Regular cardiac myocyte (primary cell): Measurements from ENCODE around the gene CATSPER2. TPM values are rescaled to one million over a fixed set of nuclear protein-coding genes. Genes with fewer than 3 reads are reported as not detected.

ENCODE experiments used
- total RNA-seq: library from RNA; depleted of rRNA; stranded (reverse); fragments of >200 nt; gene quantifications from 2 replicates; pipeline ENCODE4 v1.2.3, GENCODE V29; 2014

CATSPER2 gene
- 0.96 and 1.1 TPM in 2 replicates for total RNA-seq

GRCh38 chr15:43648649-43649429, at the start of gene CATSPER2:
TSS of gene CATSPER2 (minus strand) at chr15:43648844. CDS start at chr15:43648061, 783 bp downstream.

DNA sequence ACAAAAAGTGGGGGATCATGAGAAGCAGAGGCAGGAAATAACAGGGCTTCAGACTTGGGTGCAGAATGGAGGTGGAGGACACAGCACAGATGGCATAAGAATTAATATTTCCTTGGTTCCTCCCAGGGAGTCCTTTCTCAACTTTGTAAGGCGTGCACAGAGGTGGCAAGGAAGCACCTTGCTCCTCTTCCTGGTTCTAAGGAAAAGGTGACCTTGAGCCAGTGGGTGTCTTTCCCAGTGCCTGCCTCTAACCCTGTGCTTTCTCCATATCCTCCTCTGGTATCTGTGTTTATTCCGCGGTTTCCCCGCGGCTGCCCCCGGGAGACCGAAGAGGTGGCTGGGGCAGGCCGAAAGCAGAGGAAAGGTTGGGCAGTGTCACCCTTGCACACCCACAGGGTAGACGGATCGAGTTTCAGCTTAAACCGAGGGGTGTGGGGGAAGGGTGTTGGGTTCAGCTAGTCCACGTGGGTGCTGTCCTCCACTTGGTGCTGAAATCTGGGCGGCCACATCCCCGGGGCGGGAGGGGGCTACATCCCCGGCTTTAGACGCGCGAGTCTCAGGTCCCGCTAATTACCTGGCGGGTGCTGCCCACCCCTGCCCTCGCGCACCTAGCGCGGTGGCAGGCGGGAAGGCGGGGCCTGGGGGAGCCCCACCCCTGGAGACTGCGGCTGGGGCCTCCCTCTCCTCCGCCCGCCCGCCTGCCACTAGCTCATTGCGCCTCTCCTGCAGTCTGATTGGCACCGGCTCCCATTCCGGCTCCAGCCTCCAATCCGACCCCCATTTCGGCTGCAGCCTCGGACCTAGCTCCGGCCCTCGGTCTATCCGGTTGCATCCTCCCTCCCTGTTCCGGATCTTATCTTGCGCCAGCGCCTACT, 44.7 kb upstream of the CATSPER2 start, which contains the start of gene CKMT1A:
TSS of gene CKMT1A (plus strand) at position 712 of the 875 bp plus-strand sequence. CDS start 192 bp downstream, outside the sequence.

DNA sequence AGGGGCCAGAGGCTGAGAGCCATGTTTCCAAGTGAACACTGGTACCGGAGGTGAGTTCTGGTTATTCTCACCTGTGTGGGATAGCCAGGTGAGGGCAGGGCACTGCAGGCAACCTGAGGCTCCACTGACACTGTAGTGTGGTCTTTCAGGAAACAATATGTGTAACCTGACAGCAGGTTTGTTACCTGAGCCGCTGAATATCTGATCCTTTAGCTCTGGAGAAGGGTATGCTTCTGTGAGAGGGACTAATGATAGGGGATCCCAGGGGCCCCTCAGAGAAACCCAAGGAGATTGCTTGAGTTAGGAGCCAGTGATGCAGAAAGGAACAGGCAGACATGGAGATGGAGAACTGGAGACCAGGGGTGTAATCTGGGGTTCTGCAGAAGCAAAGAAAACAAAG, 29.9 kb downstream of the CATSPER2 start, which contains the start of gene STRC:
TSS of gene STRC (minus strand) at position 101 of the 400 bp plus-strand sequence. CDS start at position 23, 78 bp downstream.

GRCh38 chr15:43593328-43594190, 55.1 kb downstream of the CATSPER2 start, which contains the start of gene CKMT1B:
TSS of gene CKMT1B (plus strand) at chr15:43594027. CDS start at chr15:43594219, 192 bp downstream.

GRCh38 chr15:43589778-43590466, 58.7 kb downstream of the CATSPER2 start, which contains the start of gene PPIP5K1:
TSS of gene PPIP5K1 (minus strand) at chr15:43590208. CDS start at chr15:43584504, 5,704 bp downstream.

Other genes starting within 250 kb of the CATSPER2 start
- gene TP53BP1, start 155.7 kb downstream of the CATSPER2 start, total RNA-seq: 75.3 and 76.1 TPM in 2 replicates
- gene MAP1A, start 131.2 kb downstream of the CATSPER2 start, total RNA-seq: 39.5 and 44.3 TPM in 2 replicates
- gene PPIP5K1, start 58.6 kb downstream of the CATSPER2 start, total RNA-seq: 16.1 and 61.7 TPM in 2 replicates
- 0.85 TPM in 1 of 2 replicates, not detected in the other for gene CKMT1B, start 54.8 kb downstream of the CATSPER2 start, total RNA-seq
- gene STRC, start 30.0 kb downstream of the CATSPER2 start, total RNA-seq: 0.28 TPM in 1 of 2 replicates, not detected in the other
- not detected in 2 replicates for gene CKMT1A, start 45.0 kb upstream of the CATSPER2 start, total RNA-seq
- gene PDIA3, start 97.6 kb upstream of the CATSPER2 start, total RNA-seq: 187 and 208 TPM in 2 replicates
- gene ELL3, start 128.1 kb upstream of the CATSPER2 start, total RNA-seq: 1.7 and 1.9 TPM in 2 replicates
- 568 and 1,723 TPM in 2 replicates for gene SERF2, start 143.5 kb upstream of the CATSPER2 start, total RNA-seq
- not detected in 2 replicates for gene SERINC4, start 151.4 kb upstream of the CATSPER2 start, total RNA-seq
- 6.8 and 16.3 TPM in 2 replicates for gene HYPK, start 151.8 kb upstream of the CATSPER2 start, total RNA-seq
- gene MFAP1, start 175.8 kb upstream of the CATSPER2 start, total RNA-seq: 32.1 and 43.1 TPM in 2 replicates
- 3.9 and 26.1 TPM in 2 replicates for gene WDR76, start 178.2 kb upstream of the CATSPER2 start, total RNA-seq